ENCODE data around the gene ENTREP3.

- TF ChIP-seq CTCF (optimal IDR thresholded peaks at IDR 0.05 in 1 of 3, IDR thresholded peaks at IDR 0.05 in 1 of 3, conservative IDR thresholded peaks at IDR 0.05 in 1 of 3; ENCODE audit: extremely low read depth in 1 of 3, insufficient read depth in 2 of 3, low read length in 3 of 3) = no peak
- no peak for TF ChIP-seq EZH2 (IDR thresholded peaks at IDR 0.05; ENCODE audit: low read length)
Observed at GRCh38 chr1:155199792-155200191, 55.5 kb downstream of the ENTREP3 start.
